ENCODE data around the gene HRC. TPM values are rescaled to one million over a fixed set of nuclear protein-coding genes. Genes with fewer than 3 reads are reported as not detected.

The HRC gene
- total and polyA plus RNA-seq, 2 donors (not counting 3 experiments of a cell fraction or from before 2014, with no cell fraction given) = not detected

GRCh38 chr19:49200238-49200862 lies 45.2 kb upstream of the HRC start:
- intact Hi-C loops (cut with micrococcal nuclease) = no loop called here
- Histone ChIP-seq H3K4me2 (ENCODE audit: insufficient read depth, low read length) (no peak overlapping the region), H3K9me3 (replicated peaks; ENCODE audit: control insufficient read depth, insufficient read depth, low read length) (no peaks in the 10 kb centered on the region), H4K20me1 (replicated peaks; ENCODE audit: control insufficient read depth, extremely low read depth, insufficient read depth, low read length) (no peaks in the 10 kb centered on the region), H3K36me3 (ENCODE audit: control insufficient read depth in 2 of 2, extremely low read depth in 1 of 2, insufficient read depth in 2 of 2, low read length in 2 of 2) (peaks cover 0 to 11% of the 10 kb centered on the region in 2 experiments), H3K4me3 (replicated peaks in 1 of 3; ENCODE audit: insufficient read depth in 1 of 3, low read depth in 1 of 3, low read length in 3 of 3) (no peak overlapping the region), H3K9me1 (replicated peaks; ENCODE audit: control insufficient read depth, extremely low read depth, insufficient read depth, low read length) (no peaks in the 10 kb centered on the region), H3K27me3 (ENCODE audit: control insufficient read depth in 2 of 2, insufficient read depth in 2 of 2, low read length in 2 of 2) (no peaks in the 10 kb centered on the region), H3K79me2 (ENCODE audit: control insufficient read depth, insufficient read depth, low read length) (no peaks in the 10 kb centered on the region), H2AFZ (ENCODE audit: low read depth, low read length) (no peak overlapping the region), H3K4me1 (ENCODE audit: control insufficient read depth, extremely low read depth, insufficient read depth, low read length) (peaks cover 9% of the 10 kb centered on the region), H3K27ac (ENCODE audit: insufficient read depth, low read depth, low read length) (no peak overlapping the region), H3K9ac (replicated peaks; ENCODE audit: extremely low read depth, insufficient read depth, low read length) (no peak overlapping the region)
- no peak for DNase-seq (ENCODE audit: low read depth, low spot score)
- dilution Hi-C loops (cut with MboI; ENCODE audit: extremely low pct_ligation_motif_present, low sequenced_read_pairs) = no loop called here
- TF ChIP-seq MAX (IDR thresholded peaks at IDR 0.05; ENCODE audit: insufficient read depth, insufficient read length) (no peak), GATA2 (IDR thresholded peaks at IDR 0.05; ENCODE audit: insufficient read depth, insufficient read length, low read depth, low read length) (no peak), MYC (IDR thresholded peaks at IDR 0.05; ENCODE audit: low read depth, low read length) (no peak), CTCF (IDR thresholded peaks at IDR 0.05; ENCODE audit: extremely low read depth in 1 of 2, insufficient read depth in 1 of 2, low read depth in 1 of 2, low read length in 2 of 2) (no peak), POLR2AphosphoS5 (IDR thresholded peaks at IDR 0.05; ENCODE audit: insufficient read depth, low read depth, low read length) (no peak), EZH2 (IDR thresholded peaks at IDR 0.05; ENCODE audit: borderline replicate concordance, low read depth, low read length, severe bottlenecking) (no peak), JUN (IDR thresholded peaks at IDR 0.05; ENCODE audit: borderline replicate concordance, insufficient read depth, insufficient read length, low read depth) (no peak), POLR2A (IDR thresholded peaks at IDR 0.05; ENCODE audit: low read depth, low read length) (no peak), FOS (IDR thresholded peaks at IDR 0.05; ENCODE audit: borderline replicate concordance, insufficient read depth, low read length) (no peak)
- no peak for FAIRE-seq
- ChIA-PET POLR2A (no interaction called here), CTCF (interaction anchor here (2.0 to 4.8 kb wide), 3 partner anchors 8 to 104 kb away, joined by 37 to 164 read pairs (median 71); no protein-coding TSS in a partner anchor)
- no TSS peak for BruUV-seq (replicated peaks)

Data from endothelial cell of umbilical vein (primary cell).